Left hindlimb (tissue), 1 donor: ENCODE data around the gene PIK3R3.
A peak's percentile ranks its signal among the peaks of the same experiment; 100 is the strongest.

Experiments used
- DNase-seq: peaks from one replicate; pipeline ENCODE4 v3.0.0-alpha.2; 2018

PIK3R3 gene

DNA sequence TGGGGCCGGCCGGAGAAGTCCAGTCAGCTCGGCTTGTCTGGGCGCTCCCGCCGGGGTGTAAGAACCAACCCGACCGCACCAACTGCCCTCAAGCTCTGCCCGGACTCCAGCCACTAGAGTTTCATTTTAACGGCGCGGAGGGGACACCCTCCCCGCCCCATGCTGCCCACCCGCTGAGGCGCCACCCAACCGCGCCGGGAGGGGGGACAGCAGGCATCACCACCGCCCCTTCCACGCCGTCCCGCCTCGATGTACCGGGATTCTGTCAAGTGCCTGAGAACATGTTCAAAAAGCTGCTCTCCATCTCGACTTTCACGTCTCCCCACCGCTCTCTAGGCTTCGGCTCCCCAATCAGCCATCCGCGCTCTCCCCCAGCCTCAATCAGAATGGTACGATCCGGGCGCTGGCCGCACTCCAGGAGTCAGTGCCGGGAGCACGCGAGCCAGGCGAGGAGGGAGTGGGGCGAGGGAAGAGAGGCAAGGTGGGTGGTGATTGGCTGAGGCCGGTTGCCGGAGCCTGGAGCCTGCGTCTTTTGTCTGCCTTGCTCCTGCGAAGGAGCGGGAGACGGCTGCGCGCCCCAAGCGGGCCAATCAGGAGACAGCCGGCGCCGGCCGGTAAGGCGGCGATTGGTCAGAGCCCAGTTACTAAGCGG is at the start of gene PIK3R3:
TSS of gene PIK3R3 (minus strand) at position 101 of the 652 bp plus-strand sequence. CDS start 677 bp downstream, outside the sequence.
- peak; percentile 99 for DNase-seq

GRCh38 chr1:46181343-46182260 is 49.2 kb upstream of the PIK3R3 start:
- DNase-seq, result peak; percentile 7

GRCh38 chr1:46180082-46180616 is 47.7 kb upstream of the PIK3R3 start:
- DNase-seq, result no peak

DNA sequence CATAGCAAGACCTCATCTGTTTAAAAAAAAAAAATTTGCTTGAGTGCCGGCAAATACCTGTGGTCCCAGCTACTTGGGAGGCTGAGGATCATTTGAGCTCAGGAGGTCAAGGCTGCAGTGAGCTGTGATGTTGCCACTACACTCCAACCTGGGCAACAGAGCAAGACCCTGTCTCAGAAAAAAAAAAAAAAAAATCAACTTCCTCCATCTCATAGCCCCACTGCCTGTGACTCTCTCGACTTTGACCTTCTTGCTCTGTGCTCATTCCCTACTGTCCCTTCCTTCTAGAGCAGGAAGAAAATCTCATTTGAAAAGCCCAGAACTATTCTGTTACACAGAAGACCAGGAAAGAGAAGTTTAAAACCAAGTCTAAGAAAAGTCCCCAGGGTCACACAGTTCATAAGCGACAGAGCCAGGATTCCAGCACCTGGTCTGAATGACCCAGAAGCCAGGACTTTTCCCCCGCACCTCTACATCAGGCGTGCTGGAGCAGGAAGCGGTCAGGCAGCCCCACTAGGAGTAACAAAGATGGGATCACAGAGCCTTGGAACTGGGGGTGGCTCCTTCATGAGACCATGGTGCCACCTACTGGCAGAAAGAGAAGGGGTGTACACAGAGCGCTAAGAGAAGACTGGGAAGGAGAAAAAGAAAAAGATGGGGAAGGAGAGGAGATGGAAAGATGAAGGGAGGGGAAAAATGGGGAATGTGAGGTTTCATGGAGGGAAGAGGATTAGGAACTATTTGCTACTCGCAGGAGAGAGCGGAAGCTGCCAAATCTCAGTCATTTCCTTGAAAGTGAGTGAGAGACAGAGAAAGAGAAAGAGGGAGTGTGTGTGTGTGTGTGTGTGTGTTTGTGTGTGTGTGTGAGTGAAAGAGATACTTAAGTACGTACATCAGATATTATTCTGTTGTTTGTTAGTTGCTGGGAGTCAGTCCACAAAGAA is 47.0 kb upstream of the PIK3R3 start:
- peak; percentile 87 for DNase-seq

DNA sequence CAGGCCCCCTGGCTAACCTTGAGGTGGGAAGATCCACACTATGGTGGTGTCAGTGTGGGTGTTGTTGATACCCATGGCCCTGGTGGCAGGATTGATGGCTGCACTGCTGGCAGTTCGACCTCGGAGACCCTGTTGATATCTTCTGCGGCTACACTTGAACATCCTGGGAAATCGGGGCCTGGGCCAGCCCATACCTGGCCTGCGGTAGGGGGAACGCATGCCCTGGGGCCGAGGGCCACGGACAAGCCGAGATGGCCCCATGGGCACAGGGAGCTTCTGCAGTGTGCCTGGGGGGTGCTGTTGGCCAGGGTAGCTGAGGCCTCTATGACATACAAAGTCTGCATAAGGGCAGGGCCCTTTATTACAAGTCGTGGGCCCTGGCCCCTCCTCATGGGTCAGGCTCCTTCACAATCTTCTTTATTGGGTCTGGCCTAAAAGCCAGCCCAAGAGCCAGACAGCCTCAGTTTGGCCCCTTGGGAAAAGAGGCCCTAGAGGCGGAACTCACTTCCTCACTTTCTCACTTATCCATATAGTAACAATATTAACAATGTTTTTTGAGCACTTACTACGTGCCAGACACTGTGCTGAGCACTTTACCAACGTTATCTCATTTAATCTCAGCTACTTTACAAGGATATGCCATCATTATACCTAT is 43.9 kb upstream of the PIK3R3 start, which contains the start of gene P3R3URF:
TSS of gene P3R3URF (minus strand) at position 278 of the 655 bp plus-strand sequence. CDS start at position 261, 17 bp downstream.
- DNase-seq, result no peak

DNA sequence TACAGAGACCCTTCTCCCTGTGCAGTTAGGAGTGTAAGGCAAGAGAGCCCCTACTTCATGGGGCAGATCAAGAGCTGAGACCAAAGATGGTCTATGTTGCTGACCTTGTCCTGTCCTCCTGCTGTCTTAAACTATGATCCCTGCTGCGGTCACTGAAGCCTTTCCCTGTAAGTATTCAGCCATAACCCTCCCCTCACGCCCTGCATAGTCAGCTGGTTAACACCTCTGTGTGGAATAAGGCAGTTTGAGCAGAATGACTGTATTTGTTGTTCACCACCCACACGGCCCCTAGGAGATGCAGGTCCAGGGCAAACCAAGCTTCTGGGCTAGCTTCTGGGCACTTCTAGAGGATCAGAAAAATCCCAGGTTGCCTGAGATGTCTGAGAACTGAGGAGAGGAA is 42.8 kb upstream of the PIK3R3 start:
- no peak for DNase-seq

DNA sequence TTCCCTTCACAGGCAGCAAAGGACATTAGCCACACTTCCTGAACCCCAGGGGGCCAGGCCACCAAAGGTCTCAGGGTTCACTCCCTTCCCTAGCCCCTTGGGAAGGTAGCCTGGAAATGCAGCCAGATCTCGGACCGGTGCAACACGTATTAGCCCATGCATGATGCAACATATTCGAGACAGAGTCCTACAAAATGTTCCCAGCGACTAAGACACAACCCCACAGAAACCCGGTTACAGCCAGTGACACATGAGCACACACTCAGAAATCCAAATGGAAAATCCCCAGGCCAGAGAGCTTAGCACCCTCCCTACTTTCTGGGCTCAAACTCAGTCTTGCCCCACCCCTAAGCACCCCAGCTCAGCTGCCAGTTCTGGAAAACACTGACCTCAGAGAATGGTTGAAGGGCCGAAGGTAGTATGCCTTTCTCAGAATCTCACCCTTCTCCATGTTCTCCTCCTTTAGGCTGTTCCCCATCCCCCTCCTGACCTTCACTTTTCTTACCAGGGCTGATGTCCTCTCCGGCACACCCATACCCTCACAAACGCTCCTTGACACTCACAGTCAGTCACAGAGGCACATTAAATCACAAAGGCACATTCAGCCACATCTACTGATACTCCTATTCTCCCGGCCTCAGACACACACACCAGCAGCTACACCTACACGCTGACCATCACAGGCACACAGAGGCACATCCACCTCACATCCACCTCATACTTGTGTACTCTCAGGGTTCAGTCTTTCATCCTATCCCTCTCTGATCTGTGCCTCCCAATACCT is 42.2 kb upstream of the PIK3R3 start, which contains the start of gene TSPAN1:
TSS of gene TSPAN1 (plus strand) at position 640 of the 784 bp plus-strand sequence. CDS start 6,021 bp downstream, outside the sequence.
- DNase-seq, result no peak

DNA sequence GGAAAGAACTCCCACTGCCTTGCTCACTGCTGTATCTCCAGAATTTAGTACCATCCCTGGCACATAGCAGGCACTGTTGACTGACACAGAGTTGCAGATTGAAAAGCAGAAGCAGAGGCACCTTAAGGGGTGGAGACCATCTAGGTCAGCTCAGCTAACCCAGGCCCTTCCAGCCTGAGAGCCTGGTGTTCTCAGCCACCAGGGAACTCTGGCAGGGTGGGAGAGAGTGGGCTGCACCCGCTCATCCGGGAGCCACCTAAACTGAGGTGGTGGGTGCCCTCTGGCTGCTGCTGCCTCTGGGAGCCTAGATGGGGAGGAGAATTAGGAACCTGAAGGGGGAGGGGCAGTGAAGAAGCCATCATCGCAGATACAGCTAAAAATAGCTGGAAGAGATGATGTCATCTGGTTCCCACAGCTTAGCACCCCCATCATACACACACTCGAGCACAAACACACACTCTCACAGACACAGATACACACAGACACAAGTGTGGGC is 41.0 kb upstream of the PIK3R3 start:
- no peak for DNase-seq

GRCh38 chr1:46172321-46172720 is 39.9 kb upstream of the PIK3R3 start:
- DNase-seq, result no peak

DNA sequence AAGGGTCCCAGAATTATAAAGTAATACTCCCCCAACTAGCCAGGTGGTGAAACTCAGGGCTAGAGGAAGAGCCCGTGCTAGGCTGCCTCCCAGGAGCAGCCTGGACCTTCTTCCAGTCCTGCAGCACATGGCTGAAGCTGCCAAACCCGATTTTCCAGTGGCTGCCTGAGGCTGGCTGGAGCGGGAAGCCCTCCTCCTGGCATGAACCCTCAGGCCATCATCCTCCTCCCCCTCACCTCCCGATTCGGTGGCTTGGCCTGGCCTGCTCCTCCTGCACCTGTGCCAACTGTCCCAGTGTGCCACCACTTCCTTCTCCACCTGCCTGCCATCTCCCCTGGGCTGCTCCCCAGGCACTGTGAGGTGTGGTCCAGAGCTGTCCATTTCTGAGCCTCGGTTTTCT is 39.4 kb upstream of the PIK3R3 start:
- DNase-seq, result no peak

DNA sequence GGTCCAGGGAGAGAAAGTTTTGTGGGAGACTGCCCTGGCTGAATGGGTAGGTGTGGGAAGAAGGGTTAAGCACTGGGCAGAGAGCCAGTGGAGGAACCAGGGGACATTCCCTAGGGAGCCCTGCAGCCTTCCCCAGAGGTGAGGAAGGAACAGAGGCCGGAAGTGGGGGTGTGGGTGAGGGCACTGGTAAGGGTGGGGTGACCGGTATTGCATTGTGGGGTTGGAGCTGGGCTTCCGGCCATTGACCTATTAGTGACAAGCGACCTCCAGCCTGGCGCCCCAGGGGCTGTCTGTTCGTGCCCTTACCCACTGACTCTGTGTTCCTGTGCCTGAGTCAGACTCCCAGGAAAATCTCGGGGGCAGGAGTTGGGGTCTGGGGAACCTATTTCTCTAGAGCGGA is 38.9 kb upstream of the PIK3R3 start:
- DNase-seq, result no peak

DNA sequence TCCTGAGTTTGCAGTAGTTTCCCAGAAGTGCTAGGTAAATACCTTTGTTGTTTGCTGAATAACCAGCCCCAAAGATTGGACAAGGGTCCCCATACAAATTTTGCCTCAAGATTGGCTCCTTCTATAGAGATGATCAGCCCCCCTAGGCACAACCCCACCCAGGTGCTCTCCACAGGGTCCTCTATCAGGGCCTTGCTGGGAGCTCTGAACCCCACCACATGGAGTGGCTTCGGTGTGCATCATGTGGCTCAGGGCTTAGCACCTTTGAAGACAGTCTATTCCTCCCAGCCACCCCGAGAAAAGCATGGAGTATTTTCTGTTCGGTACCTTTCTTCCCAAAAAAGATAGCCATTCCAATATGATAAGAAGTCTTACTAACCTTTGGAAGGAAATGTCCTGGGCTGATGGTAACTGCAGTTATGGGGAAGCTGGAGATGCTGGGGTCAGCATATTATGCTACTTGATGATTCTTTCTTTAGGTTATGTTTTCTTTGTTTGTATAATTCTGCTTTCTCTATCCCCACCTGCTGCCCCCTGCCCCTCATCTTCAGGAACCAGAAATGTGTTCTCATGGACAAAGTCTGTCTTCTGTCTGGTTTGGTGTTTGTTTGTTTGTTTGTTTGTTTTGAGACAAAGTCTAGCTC is 37.5 kb upstream of the PIK3R3 start:
- no peak for DNase-seq

DNA sequence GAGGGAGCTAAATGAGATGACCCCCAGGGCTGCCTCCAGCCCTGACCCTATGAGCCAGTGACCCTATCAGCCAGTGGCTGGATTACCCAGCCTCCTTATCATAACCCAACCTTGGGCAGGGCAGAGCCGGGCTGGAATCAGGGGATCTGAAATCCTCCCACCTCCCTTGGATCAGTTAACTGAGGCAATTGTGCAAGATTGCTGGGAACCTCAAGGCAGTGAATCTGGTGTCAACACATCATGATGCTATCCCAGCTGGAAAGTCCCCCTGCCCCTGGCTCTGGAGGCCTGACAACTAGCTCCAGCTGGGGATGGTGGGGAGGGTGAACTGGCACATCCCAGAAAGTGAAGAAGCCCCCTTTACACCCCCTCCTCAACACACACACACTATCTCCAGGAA is 36.0 kb upstream of the PIK3R3 start:
- no peak for DNase-seq

DNA sequence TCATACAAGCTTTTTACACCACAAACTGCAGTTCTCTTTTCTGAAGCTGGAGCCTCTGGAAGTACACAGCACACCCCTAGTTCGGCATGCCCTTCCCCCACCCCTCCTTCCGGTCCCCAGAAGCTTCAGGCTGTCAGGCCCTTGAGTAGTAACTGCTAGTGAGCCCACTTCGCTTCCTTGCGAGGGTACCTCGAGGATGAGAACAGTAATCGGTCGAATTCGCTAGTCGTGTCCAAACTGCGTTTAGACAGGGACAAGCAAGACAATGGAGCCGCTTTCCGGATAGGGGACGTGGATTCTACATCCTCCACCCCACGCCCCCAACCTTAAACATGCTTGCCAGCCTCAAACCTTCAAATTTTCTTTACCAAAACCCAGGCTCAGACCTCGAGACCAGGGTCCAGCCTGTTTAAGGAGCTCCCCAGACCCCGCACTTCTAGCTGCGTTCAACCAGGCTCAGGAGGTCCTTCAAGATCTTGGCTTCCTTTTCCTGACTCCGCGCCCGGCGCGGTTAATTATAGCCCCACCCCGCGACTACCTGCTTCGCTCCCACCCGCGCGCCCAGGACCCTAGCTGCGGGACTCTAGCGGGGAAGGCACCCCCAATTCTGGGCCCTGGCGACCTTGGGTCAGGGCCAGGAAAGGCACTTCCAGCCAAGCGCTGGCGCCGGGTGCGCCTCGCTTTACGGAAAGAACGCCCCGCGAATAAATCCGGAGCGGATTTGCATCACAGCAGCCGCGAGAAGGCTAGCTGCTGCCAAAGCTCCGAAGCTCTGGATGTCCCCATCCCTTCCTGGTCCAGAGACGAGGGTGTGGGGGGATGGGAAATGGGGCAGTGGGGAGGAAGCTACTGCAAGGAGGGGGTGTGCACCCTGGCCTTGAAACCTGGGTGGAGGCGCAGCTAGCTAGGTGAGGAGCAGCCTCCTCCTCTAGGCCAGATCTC is 34.4 kb upstream of the PIK3R3 start:
- no peak for DNase-seq

DNA sequence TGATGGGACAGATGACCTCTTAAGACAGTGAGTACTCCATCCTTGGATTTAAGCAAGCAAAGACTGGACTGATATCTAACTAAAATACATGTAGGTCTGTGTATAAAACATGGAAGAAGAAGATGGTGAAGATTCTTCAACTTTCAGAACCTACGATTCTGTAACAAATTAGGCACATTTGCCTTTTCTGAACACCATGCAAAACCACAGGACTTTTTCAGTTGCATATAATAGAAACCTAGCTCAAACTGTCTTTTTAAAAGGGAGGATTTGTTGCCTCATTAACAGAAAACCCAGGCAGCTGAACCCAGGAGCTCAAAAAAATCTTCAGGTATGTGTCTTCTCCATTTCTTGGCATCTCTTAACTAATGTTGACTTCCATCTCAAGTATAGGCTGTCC is 27.8 kb upstream of the PIK3R3 start:
- no peak for DNase-seq

DNA sequence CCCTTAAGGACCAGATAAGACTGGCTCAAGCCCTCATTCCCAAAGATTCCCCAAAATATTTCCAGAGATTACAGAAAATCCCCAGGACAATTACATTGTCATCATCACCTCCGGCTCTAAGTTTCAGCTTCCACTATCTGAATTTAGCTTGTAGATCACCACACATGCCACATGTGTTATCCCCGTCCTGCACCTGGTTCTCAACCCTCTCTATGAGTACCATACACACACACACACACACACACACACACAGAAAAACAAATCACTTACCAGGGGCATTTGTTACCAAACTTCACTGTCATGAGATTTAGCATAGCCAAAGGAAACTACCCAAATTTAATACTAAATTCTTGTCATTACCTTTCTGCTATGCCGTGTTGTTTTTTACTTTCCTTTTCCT is 27.1 kb upstream of the PIK3R3 start:
- no peak for DNase-seq

- DNase-seq, result no peak
Observed at GRCh38 chr1:46158312-46159281, 26.2 kb upstream of the PIK3R3 start.

DNA sequence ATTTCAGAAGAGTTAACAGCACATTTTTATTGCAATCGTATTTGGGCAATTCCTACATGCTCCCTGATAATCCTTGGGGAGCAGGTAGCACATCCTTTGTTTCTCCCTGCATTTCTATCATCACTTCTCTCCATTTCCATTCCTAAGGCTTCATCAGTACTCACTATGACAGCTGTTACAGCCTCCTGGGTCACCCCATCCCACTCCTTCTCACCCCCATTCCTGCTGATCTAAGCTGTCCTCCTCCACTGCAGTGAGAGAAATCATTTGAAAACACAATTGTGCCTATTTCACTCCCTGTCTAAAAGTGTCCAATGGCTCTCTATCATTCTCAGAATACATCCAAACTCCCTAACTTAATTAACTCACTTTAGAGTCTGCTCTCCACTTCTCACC is 25.5 kb upstream of the PIK3R3 start:
- no peak for DNase-seq
